Chondrocyte (in vitro differentiated cells): Measurements from ENCODE around the gene FIZ1. TPM values are rescaled to one million over a fixed set of nuclear protein-coding genes. Genes with fewer than 3 reads are reported as not detected.
A peak's percentile ranks its signal among the peaks of the same experiment; 100 is the strongest.

Experiments used
- DNase-seq: peaks from one replicate; pipeline ENCODE4 v3.0.0; 2021; ENCODE audit warnings: mixed read lengths, low spot score
- H3K27ac Mint-ChIP-seq: one replicate; pipeline ENCODE4 v1.8.0; 2021; ENCODE audit warnings: mild to moderate bottlenecking, moderate library complexity, mixed read lengths; ENCODE audit not compliant: unreplicated experiment
- H3K27me3 Mint-ChIP-seq: 2 replicates; pipeline ENCODE4 v1.8.0; 2021; ENCODE audit warnings: low read depth, mixed read lengths
- H3K36me3 Mint-ChIP-seq: 2 replicates; pipeline ENCODE4 v1.8.0; 2021; ENCODE audit warnings: low read depth, mixed read lengths
- H3K4me1 Mint-ChIP-seq: 2 replicates; pipeline ENCODE4 v1.8.0; 2021; ENCODE audit warnings: low read depth, mild to moderate bottlenecking, mixed read lengths
- H3K4me3 Mint-ChIP-seq: one replicate; pipeline ENCODE4 v1.8.0; 2021; ENCODE audit warnings: mild to moderate bottlenecking, moderate library complexity, mixed read lengths; ENCODE audit not compliant: unreplicated experiment
- H3K9me3 Mint-ChIP-seq: 2 replicates; pipeline ENCODE4 v1.8.0; 2021; ENCODE audit warnings: low read depth, mixed read lengths
- CTCF ChIP-seq: fragments of 200-600 bp; sonication (generic); IDR thresholded peaks from 2 replicates; pipeline ENCODE4 v1.5.0; 2021; ENCODE audit warnings: antibody characterized with exemption, mild to moderate bottlenecking, moderate library complexity
- total RNA-seq: library from RNA; stranded (reverse); gene quantifications from 3 replicates; pipeline ENCODE4 v1.2.1, GENCODE V29; 2021

The FIZ1 gene
- total RNA-seq, 1 donor from 2014 or later = 11.3 TPM

DNA sequence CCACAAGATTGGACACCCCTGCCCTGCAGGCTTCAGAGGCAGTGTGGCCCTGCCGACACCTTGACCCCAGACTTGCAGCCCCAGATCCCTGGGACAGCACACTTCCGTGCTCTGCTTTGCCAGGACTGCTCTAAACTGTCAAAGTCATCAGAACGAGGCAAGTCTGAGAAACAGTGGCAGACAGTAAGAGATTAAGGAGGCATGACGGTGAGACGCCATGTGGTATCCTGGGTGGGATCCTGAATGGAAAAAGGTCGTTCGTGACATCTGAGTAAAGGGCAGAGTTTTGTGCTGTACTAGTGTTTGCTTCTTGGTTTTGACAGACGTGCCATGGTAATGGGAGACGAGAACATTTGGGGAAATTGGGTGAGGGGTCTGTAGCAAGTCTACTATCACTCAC is 32.5 kb downstream of the FIZ1 start:
- peaks cover 4% of the 10 kb centered on the region for H3K27me3 Mint-ChIP-seq
- no peak overlapping the region for H3K27ac Mint-ChIP-seq
- H3K4me3 Mint-ChIP-seq = no peak overlapping the region
- DNase-seq = no peak
- no peaks in the 10 kb centered on the region for H3K4me1 Mint-ChIP-seq
- no peak for TF ChIP-seq CTCF
- H3K36me3 Mint-ChIP-seq = no peaks in the 10 kb centered on the region
- no peaks in the 10 kb centered on the region for H3K9me3 Mint-ChIP-seq

GRCh38 chr19:55563261-55563690 is 36.0 kb downstream of the FIZ1 start:
- Mint-ChIP-seq H3K9me3 (peaks cover 3% of the 10 kb centered on the region), H3K4me3 (no peak overlapping the region), H3K27ac (no peak overlapping the region), H3K4me1 (no peaks in the 10 kb centered on the region), H3K27me3 (peaks cover 4% of the 10 kb centered on the region), H3K36me3 (no peaks in the 10 kb centered on the region)
- TF ChIP-seq CTCF = no peak
- DNase-seq = no peak

DNA sequence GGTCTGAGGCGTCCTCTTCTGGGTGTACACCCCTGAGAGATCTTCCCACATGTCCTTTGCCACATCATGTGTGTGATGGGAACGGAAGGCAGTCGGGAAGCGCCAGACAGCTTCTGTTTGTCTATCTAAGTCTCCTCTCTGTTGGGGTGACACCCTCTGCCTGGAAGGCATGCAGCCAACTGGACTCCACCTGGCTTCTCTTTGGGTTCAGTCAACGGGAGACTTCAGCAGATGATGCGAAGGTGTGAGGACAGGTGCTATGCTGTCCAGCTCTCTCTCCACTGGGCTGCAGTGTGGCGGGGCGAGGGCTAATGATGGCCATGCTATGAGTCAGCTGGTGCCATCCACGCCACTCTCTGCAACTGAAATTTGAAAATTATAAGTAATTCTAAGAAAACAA is 39.6 kb downstream of the FIZ1 start:
- no peak for DNase-seq
- Mint-ChIP-seq H3K4me3 (no peak overlapping the region), H3K4me1 (no peaks in the 10 kb centered on the region), H3K36me3 (no peaks in the 10 kb centered on the region), H3K27ac (no peak overlapping the region), H3K27me3 (no peaks in the 10 kb centered on the region), H3K9me3 (peaks cover 3% of the 10 kb centered on the region)
- TF ChIP-seq CTCF = no peak

GRCh38 chr19:55554741-55555152 is 44.6 kb downstream of the FIZ1 start:
- H3K36me3 Mint-ChIP-seq = no peaks in the 10 kb centered on the region
- no peak overlapping the region for H3K27ac Mint-ChIP-seq

DNA sequence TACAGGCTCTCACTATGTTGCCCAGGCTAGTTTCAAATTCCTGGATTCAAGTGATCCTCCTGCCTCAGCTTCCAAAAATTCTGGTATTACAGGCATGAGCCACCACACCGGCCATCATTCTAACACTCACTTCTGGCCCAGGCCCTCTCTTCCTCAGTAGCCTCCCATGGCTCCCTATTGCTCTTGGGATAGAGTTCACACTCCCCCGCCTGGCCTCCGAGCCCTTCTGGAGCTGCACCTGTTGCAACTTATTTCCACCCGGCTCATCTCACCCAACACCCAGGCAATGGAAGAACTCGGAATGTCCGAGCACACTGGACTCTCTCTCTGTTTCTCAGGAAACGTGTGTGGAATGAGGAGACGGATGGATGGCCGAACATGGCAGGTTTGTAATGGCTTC is 45.0 kb downstream of the FIZ1 start:
- Mint-ChIP-seq H3K27ac (peak overlapping the region; percentile 61), H3K36me3 (no peaks in the 10 kb centered on the region), H3K27me3 (no peaks in the 10 kb centered on the region), H3K4me3 (no peak overlapping the region), H3K4me1 (peaks cover 38% of the 10 kb centered on the region), H3K9me3 (no peaks in the 10 kb centered on the region)
- DNase-seq = no peak
- TF ChIP-seq CTCF = no peak

More at GRCh38 chr19:55554741-55555152, 44.6 kb downstream of the FIZ1 start:
- H3K4me3 Mint-ChIP-seq = no peak overlapping the region
- H3K9me3 Mint-ChIP-seq = no peaks in the 10 kb centered on the region
- no peaks in the 10 kb centered on the region for H3K27me3 Mint-ChIP-seq
- no peak for DNase-seq
- no peak for TF ChIP-seq CTCF
- peaks cover 34% of the 10 kb centered on the region for H3K4me1 Mint-ChIP-seq
